HG03039 (cell line): Measurements from ENCODE around the gene KLF6.

Experiments
- ATAC-seq: cut with Tn5 transposase; IDR thresholded peaks from one replicate; pipeline ENCODE4 v1.9.1; 2021; ENCODE audit warnings: mild to moderate bottlenecking, moderate library complexity; ENCODE audit not compliant: unreplicated experiment

Gene KLF6

DNA sequence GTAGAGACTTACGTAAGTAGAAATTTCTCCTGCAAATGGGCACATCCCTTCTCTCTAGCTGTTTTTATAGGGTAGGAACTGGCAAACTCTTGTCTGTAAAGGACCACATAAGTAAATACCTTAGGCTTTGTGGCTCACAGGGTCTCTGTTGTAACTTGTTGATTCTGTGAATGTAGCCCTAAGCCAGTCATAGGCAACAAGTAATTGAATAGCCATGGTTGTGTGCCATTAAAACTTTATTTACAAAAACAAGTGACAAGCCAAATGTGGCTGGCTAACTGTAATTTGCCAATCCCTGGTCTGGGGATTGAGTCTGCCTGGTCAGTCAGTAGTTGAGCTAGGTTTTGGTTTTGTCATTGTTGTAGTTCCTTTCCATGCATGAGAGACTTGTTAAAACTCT, 5.3 kb upstream of the KLF6 start:
- ATAC-seq: no peak

- ATAC-seq: no peak
These were observed 4.6 kb upstream of the KLF6 start for GRCh38 chr10:3789621-3790020.

- no peak for ATAC-seq
These were observed 2.8 kb upstream of the KLF6 start for GRCh38 chr10:3787816-3788215.

- no peak for ATAC-seq
These were observed 2.0 kb upstream of the KLF6 start for GRCh38 chr10:3787016-3787400.

DNA sequence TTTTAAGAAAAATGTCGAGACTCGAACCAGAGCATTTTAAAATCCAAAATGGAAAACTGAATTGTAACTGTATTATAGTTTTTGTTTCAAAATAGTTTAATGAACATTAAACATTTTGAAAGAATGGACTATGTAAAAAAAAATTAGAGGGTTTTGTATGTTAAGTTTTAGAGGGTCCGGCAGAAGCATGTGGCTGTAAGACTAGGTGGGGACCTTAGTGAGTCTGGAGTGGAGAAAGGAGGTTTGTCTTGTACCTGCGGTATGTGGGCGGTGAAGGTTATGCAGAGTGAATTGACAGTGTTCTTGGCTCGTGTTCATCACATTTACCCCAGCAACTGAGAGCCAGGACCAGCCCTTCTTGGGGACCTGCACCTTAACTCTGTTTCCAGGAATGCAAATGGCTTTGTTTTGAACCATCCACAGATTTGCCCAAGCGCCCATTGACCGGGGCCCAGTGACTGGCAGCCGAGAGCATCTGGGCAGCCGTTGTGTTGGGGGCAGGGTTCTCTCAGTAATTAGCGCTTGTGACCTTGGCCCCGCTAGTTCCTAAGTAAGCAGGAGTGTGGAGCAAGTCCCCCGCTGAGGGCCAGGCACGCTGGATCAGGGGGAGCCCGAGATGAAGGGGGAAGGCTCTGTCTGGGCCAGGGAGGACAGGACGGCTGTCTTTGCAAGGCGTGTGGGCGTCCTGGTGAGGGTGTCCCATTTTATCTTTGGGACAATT, 1.4 kb upstream of the KLF6 start:
- no peak for ATAC-seq

DNA sequence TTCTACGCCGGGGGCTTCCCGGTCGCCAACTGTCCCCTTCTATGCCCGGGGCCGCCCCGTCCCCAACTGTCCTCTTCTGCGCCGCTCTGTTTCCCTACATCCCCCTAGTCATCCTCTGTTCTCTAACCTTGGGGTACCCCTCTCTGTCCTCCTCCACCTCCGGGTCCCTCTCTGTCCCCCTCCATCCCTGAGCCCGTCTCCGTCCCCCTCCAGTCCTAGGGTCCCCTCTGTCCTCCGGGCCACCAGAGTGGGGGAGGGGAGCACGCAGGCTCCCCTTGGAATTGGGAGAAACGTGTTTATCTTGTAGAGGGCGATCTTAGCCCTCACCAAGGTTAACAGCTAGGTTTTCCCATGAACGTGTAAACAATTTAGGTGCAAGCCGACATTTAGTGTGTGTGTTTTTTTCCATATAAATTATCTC, 852 bp upstream of the KLF6 start:
- no peak for ATAC-seq

DNA sequence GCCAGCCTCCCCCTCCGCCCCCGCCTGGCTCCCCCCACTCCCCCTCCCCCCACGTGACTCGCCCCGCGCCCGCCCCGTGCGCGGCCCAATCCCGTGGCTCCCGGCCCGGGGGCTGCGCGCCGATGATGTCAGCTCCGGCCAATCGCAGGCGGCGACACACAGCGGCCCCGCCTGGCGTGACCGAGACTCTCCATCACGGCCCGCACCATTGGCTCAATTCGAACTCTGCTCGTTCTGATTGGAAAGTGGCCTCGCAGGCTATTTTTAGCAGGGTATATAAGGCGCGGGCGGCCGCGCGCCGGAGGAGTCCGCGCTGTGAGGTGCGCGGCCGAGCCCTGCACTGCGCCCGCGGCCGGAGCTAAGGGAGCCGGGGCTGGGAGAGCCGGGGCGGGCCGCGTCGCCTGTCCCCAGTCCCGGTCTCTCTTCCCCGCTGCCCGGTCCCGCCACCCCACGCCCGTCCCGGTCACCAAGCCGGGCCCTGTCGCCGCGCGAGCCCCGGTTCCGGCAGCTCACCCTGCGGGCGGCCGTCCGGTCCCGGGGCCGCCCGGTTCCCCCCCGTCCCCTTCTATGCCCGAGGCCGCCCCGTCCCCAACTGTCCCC, 342 bp upstream of the KLF6 start:
- peak; percentile 80 for ATAC-seq

- no peak for ATAC-seq
These were observed 1.2 kb downstream of the KLF6 start for GRCh38 chr10:3783682-3784432.

- no peak for ATAC-seq
These were observed 1.7 kb downstream of the KLF6 start for GRCh38 chr10:3783316-3783681.

- no peak for ATAC-seq
These were observed 2.3 kb downstream of the KLF6 start for GRCh38 chr10:3782451-3783315.

- ATAC-seq: no peak
These were observed 2.9 kb downstream of the KLF6 start for GRCh38 chr10:3782146-3782450.

DNA sequence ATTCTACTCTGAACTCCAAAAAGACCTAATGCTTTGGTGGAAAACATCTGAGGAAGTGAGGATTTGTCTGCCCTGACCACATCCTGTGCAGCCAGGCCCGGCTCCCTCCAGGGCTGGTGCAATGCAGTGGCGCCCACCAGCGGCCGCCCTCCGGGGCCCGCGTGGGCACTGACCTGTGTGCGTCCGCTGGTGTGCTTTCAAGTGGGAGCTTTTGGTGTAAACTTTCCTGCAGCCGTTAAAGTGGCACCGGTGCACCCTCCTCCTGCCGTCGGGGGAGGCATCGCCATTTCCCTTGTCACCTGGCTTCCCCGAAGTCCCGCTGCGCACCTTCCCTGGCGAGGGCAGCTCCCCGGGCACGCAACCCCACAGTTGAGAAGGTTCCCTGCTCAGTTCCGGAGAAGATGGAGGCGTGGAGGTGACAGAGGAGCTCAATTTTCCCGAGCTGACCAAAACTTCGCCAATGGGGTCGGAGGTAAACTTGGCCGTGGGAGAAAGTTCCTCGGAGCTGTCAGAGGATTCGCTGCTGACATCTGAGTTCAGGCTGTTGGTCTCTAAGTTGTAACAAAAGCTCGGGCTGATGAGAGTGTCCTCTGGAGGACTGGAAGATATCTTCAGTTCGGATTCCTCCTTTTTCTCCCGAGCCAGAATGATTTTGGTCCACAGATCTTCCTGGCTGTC, 3.4 kb downstream of the KLF6 start:
- ATAC-seq: no peak

GRCh38 chr10:3780771-3781467, 4.1 kb downstream of the KLF6 start:
- no peak for ATAC-seq

- no peak for ATAC-seq
These were observed 4.8 kb downstream of the KLF6 start for GRCh38 chr10:3780021-3780770.

DNA sequence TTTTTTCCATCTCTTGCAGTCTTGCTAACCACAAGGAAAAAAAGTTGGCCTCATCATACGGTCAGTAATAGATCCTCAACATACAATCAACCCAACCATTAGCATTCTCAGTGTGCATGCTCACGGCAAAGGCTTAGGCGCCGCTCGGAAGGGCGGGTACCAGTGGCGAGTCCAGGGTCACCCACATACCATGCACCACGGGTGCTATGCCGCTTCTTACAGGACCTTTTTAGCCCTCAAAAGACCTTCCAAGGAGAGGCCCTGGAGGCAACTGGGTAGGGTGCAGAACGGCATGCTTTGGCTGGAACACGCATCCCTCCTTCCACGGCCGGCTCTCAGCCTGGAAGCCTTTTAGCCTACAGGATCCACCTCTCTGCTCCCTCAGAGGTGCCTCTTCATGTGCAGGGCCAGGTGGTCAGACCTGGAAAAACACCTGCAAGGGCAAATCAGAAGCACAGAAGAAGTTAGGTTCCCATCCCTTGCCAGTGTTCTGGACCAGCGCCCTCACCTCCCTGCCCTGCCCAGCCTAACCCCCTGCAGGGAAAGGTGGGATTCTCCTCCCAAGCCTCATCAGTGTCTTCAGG, 5.8 kb downstream of the KLF6 start:
- no peak for ATAC-seq

- ATAC-seq: no peak
These were observed 6.3 kb downstream of the KLF6 start for GRCh38 chr10:3778692-3779157.

DNA sequence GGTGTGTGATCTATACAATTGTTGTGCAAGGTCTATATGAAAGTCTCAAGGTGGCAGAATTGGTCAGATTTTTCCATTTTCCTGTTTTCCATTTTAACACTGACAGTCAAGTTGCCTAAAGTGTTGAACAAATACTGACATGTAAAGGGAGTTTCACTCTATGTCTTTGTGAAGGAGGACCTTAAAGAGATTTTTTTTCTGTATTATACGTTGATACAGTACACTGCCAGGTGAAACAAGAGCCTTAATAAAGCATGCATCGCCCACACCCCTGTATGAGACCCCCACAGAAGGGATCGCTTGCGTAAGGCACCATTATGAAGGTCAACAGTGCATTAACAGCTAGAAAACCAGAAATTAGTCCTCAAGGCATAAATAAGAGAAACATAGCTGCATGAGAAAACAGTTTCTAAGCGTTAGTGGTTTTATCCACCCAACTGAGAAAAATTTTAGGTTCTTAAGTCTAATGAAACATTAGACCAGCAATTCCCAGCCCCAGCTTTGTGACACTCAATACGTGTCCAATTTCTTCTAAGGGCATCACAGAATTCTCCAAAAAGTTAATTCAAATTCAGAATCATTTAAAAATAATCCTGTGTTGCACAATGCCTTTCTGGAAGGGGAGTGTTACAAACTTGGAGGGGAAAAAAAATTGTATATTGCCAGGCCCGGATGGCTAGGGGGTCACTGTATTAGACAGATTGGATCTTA, 6.9 kb downstream of the KLF6 start:
- ATAC-seq: no peak

- ATAC-seq: no peak
These were observed 8.0 kb downstream of the KLF6 start for GRCh38 chr10:3776796-3777571.
